KMS-11 (cell line): ENCODE data around the gene UBE2F.

ENCODE experiments used
- H2AFZ ChIP-seq: fragments of 200-600 bp; sonication (generic); 2 replicates; pipeline ENCODE4 v1.6.1; 2016; ENCODE audit warnings: antibody characterized with exemption, mixed run types, low read depth
- H3K27ac ChIP-seq: fragments of 200-600 bp; sonication (generic); 2 replicates; pipeline ENCODE4 v1.6.1; 2016; ENCODE audit warnings: mild to moderate bottlenecking, mixed run types
- H3K27me3 ChIP-seq: fragments of 200-600 bp; sonication (generic); 2 replicates; pipeline ENCODE4 v1.6.1; 2017; ENCODE audit warnings: mild to moderate bottlenecking, low read depth, mixed run types, moderate library complexity; ENCODE audit not compliant: insufficient read depth
- H3K36me3 ChIP-seq: fragments of 200-600 bp; sonication (generic); 2 replicates; pipeline ENCODE4 v1.6.1; 2017; ENCODE audit warnings: mild to moderate bottlenecking, mixed run types; ENCODE audit not compliant: insufficient read depth
- H3K4me1 ChIP-seq: fragments of 200-600 bp; sonication (generic); 2 replicates; pipeline ENCODE4 v1.6.1; 2016; ENCODE audit warnings: mild to moderate bottlenecking, low read depth, mixed run types; ENCODE audit not compliant: poor library complexity, severe bottlenecking
- H3K4me2 ChIP-seq: fragments of 200-600 bp; sonication (generic); 2 replicates; pipeline ENCODE4 v1.7.0; 2016; ENCODE audit warnings: mild to moderate bottlenecking, mixed run types
- H3K4me3 ChIP-seq: fragments of 200-600 bp; sonication (generic); IDR thresholded peaks from 2 replicates; pipeline ENCODE4 v1.6.1; 2017; ENCODE audit warnings: low read depth, low read length, mixed read lengths; ENCODE audit not compliant: insufficient read depth
- H3K79me2 ChIP-seq: fragments of 200-600 bp; sonication (generic); 2 replicates; pipeline ENCODE4 v1.6.1; 2016; ENCODE audit warnings: low read depth, mixed run types; ENCODE audit not compliant: insufficient read depth
- H3K9ac ChIP-seq: fragments of 200-600 bp; sonication (generic); 2 replicates; pipeline ENCODE4 v1.6.1; 2016; ENCODE audit warnings: mild to moderate bottlenecking, mixed run types
- H4K20me1 ChIP-seq: fragments of 200-600 bp; sonication (generic); 2 replicates; pipeline ENCODE4 v1.6.1; 2016; ENCODE audit warnings: mild to moderate bottlenecking, mixed run types; ENCODE audit not compliant: insufficient read depth
- TF ChIP-seq, protein P1 (sequence below): fragments of 200-600 bp; sonication (generic); conservative IDR thresholded peaks from 2 replicates; pipeline ENCODE4 v1.6.1; 2017; ENCODE audit warnings: low read depth, mild to moderate bottlenecking, antibody characterized with exemption, low read length, moderate library complexity, mixed read lengths

Gene UBE2F

DNA sequence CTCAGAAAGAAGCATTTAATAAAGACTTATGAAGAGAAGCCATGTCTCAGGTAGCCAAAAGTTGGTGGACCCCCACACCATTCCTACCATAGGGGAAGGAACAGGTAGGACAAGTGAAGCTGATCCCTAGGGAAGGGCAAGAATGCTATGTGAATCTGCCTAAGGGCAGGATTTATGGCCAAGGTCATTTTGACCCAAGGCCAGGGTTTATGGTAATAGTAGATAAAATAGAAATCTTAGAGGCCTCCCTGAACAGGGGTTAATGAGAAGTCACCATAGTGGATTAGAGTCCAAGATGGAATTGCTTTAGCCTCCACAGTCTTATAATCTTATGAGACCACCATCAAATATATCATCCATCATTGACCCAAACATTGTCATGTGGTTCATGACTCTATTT, 26.0 kb upstream of the UBE2F start:
- no peak overlapping the region for H3K4me3 ChIP-seq
- no peaks in the 10 kb centered on the region for H4K20me1 ChIP-seq
- H3K36me3 ChIP-seq = no peaks in the 10 kb centered on the region
- H2AFZ ChIP-seq = no peak overlapping the region
- TF ChIP-seq, protein P1, sequence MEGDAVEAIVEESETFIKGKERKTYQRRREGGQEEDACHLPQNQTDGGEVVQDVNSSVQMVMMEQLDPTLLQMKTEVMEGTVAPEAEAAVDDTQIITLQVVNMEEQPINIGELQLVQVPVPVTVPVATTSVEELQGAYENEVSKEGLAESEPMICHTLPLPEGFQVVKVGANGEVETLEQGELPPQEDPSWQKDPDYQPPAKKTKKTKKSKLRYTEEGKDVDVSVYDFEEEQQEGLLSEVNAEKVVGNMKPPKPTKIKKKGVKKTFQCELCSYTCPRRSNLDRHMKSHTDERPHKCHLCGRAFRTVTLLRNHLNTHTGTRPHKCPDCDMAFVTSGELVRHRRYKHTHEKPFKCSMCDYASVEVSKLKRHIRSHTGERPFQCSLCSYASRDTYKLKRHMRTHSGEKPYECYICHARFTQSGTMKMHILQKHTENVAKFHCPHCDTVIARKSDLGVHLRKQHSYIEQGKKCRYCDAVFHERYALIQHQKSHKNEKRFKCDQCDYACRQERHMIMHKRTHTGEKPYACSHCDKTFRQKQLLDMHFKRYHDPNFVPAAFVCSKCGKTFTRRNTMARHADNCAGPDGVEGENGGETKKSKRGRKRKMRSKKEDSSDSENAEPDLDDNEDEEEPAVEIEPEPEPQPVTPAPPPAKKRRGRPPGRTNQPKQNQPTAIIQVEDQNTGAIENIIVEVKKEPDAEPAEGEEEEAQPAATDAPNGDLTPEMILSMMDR = no peak
- no peak overlapping the region for H3K4me2 ChIP-seq
- H3K4me1 ChIP-seq = no peaks in the 10 kb centered on the region
- no peak overlapping the region for H3K27ac ChIP-seq
- H3K27me3 ChIP-seq = no peaks in the 10 kb centered on the region
- no peaks in the 10 kb centered on the region for H3K79me2 ChIP-seq
- H3K9ac ChIP-seq = no peak overlapping the region

DNA sequence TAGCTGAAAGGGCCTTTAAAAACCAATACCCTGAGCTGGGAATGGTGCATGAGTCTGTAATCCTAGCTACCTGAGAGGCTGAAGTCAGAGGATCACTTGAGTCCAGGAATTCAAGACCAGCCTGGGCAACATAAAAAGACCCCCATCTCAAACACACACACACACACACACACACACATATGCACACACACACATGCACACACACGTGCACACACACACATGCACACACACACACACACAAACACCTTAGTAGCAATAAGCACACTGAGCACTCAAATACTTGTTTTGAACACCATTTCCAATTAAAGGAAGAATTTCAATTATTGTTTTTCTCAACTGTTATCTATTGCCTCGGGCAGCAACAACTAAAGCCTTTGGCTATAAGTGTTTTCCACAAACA, 25.6 kb upstream of the UBE2F start:
- no peaks in the 10 kb centered on the region for H3K4me1 ChIP-seq
- TF ChIP-seq, protein P1 = no peak
- H3K27ac ChIP-seq = no peak overlapping the region

DNA sequence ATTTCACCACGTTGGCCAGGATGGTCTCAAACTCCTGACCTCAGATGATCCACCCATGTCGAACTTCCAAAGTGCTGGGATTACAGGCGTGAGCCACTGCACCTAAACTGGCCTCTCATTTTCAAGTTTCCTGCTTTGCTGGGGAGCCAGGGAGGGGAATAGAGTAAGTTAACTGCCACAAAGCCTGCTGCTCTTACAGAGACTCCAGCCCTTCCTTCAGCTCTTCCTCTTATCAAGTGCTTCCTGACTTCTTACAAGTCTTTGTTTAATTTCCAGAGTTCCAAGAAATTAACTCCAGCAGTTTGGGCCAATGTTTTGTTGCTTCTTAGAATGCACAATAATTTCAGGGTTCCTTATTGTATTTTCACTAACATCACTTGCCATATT, 24.3 kb upstream of the UBE2F start:
- TF ChIP-seq, protein P1 = no peak
- no peaks in the 10 kb centered on the region for H4K20me1 ChIP-seq
- no peaks in the 10 kb centered on the region for H3K36me3 ChIP-seq
- no peak overlapping the region for H3K9ac ChIP-seq
- H3K27ac ChIP-seq = no peak overlapping the region
- H3K79me2 ChIP-seq = no peaks in the 10 kb centered on the region
- no peak overlapping the region for H2AFZ ChIP-seq
- H3K4me2 ChIP-seq = no peak overlapping the region
- no peak overlapping the region for H3K4me3 ChIP-seq
- H3K27me3 ChIP-seq = no peaks in the 10 kb centered on the region
- H3K4me1 ChIP-seq = no peaks in the 10 kb centered on the region

More for the DNA sequence above, 25.6 kb upstream of the UBE2F start:
- H3K4me3 ChIP-seq = no peak overlapping the region
- no peak overlapping the region for H3K9ac ChIP-seq
- no peaks in the 10 kb centered on the region for H3K36me3 ChIP-seq
- H3K79me2 ChIP-seq = no peaks in the 10 kb centered on the region
- H4K20me1 ChIP-seq = no peaks in the 10 kb centered on the region
- no peak overlapping the region for H2AFZ ChIP-seq
- H3K4me2 ChIP-seq = no peak overlapping the region
- H3K27me3 ChIP-seq = no peaks in the 10 kb centered on the region

DNA sequence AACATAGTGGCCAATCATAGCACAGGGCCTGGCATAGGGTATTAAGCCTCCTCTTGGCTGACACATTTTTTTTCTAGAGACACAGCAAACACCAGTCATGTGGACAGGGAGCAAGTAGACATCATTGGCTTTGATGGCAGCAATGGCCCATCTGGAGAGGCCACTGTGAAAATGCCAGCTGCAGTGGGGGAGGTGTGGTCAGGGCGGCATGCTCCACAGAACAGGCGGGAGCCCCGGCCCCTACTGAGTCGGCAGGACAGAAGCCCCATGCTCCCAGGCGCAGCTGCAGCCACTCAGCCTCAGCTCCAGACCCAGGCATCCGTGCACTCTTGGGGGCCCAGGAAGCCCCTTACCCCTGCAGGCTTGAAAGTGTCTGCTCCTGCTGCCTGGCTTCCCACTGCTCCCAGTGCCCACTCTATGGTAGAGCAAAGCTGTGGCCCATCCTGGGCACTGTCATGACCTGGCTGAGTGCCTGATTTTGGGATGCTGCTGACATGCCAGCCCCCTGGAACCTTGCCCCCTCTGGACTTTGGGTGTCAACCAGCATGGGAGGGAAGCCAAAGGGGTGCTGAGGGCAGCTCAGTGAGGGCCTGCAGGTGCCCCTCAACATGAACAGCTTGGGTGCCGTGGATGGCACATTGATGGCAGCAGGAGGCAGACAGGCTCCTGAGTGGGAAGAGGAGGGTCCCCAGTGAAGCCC, 23.3 kb upstream of the UBE2F start:
- no peak overlapping the region for H3K27ac ChIP-seq
- H2AFZ ChIP-seq = no peak overlapping the region
- H3K36me3 ChIP-seq = no peaks in the 10 kb centered on the region
- H3K4me2 ChIP-seq = no peak overlapping the region
- no peak overlapping the region for H3K9ac ChIP-seq
- H3K27me3 ChIP-seq = no peaks in the 10 kb centered on the region
- TF ChIP-seq, protein P1 = no peak
- H4K20me1 ChIP-seq = no peaks in the 10 kb centered on the region
- no peak overlapping the region for H3K4me3 ChIP-seq
- H3K4me1 ChIP-seq = no peaks in the 10 kb centered on the region
- H3K79me2 ChIP-seq = no peaks in the 10 kb centered on the region
